Measurements from ENCODE around the gene TSPYL1.

The TSPYL1 gene

GRCh38 chr6:116256694-116257093, 23.0 kb downstream of the TSPYL1 start:
- no peak for DNase-seq

GRCh38 chr6:116255246-116255800, 24.4 kb downstream of the TSPYL1 start:
- no peak for DNase-seq

- no peak for DNase-seq
These were observed 25.3 kb downstream of the TSPYL1 start for GRCh38 chr6:116254297-116255056.

- peak; percentile 88 for DNase-seq
These were observed 26.0 kb downstream of the TSPYL1 start, which contains the start of gene TSPYL4 for GRCh38 chr6:116253505-116254296. Gene TSPYL4, minus strand, starts transcription at chr6:116254075. Its CDS starts 67 bp downstream, at chr6:116254008.

GRCh38 chr6:116253188-116253504, 26.6 kb downstream of the TSPYL1 start:
- no peak for DNase-seq

GRCh38 chr6:116251568-116252384, 28.0 kb downstream of the TSPYL1 start:
- no peak for DNase-seq

GRCh38 chr6:116248577-116248976, 31.2 kb downstream of the TSPYL1 start:
- no peak for DNase-seq

- DNase-seq = no peak
These were observed 32.4 kb downstream of the TSPYL1 start for GRCh38 chr6:116247285-116247684.

GRCh38 chr6:116246089-116246488, 33.6 kb downstream of the TSPYL1 start:
- DNase-seq = no peak

- DNase-seq = no peak
These were observed 35.4 kb downstream of the TSPYL1 start for GRCh38 chr6:116244284-116244683.

GRCh38 chr6:116239856-116240255, 39.9 kb downstream of the TSPYL1 start:
- DNase-seq = no peak

GRCh38 chr6:116239256-116239655, 40.5 kb downstream of the TSPYL1 start:
- DNase-seq = no peak

GRCh38 chr6:116238083-116238482, 41.6 kb downstream of the TSPYL1 start:
- no peak for DNase-seq

- no peak for DNase-seq
These were observed 45.0 kb downstream of the TSPYL1 start for GRCh38 chr6:116234689-116235088.

GRCh38 chr6:116229287-116229913, 50.3 kb downstream of the TSPYL1 start:
- no peak for DNase-seq
